Stimulated activated memory B cell treated with anti-CD40 and anti-IgM and Interleukin-4, amounts not matched to agents 10 μg/mL and 1 μg/mL and 100 μg/mL, for 72 hours (primary cell): ENCODE measurements around the gene ASTN2.

Source experiments
- ATAC-seq: fragments of 150-1000 bp; cut with Tn5 transposase; 2 replicates; pipeline ENCODE4 v1.10.0; 2021
- H3K27ac Mint-ChIP-seq: one replicate; pipeline ENCODE4 v1.8.0; 2022; ENCODE audit warnings: mild to moderate bottlenecking, mixed read lengths
- H3K27me3 Mint-ChIP-seq: one replicate; pipeline ENCODE4 v1.8.0; 2022; ENCODE audit warnings: mixed read lengths
- H3K36me3 Mint-ChIP-seq: one replicate; pipeline ENCODE4 v1.8.0; 2022; ENCODE audit warnings: mixed read lengths
- H3K4me1 Mint-ChIP-seq: one replicate; pipeline ENCODE4 v1.8.0; 2022; ENCODE audit warnings: mixed read lengths
- H3K4me3 Mint-ChIP-seq: one replicate; pipeline ENCODE4 v1.8.0; 2022; ENCODE audit warnings: mild to moderate bottlenecking, moderate library complexity, mixed read lengths
- H3K9me3 Mint-ChIP-seq: one replicate; pipeline ENCODE4 v1.8.0; 2022; ENCODE audit warnings: mixed read lengths

The ASTN2 gene

DNA sequence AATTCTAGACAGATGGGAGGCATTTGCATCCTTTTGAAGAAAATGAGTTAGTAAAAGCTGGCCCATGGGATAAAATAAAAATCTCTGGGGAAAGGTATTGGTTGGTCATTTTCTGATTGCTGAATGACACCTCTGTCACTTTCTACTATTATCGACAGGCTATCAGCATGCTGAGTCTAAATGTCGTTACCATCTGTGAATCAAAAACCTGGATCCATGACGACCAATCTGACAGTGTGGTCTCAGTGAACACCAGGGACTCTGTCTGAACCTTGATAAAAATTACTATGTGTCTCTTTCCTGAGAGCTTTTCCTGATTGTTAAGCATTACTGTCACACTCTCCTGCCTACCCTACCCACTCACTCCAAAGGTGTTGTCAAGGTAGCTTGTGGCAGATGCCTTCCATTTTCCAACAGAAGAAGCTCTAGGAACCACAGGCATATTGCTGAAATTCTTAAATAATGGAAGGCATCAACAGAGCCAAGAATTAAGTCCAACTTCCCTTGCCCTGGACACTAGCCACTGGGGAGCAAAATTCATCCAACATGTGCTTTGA, 12.6 kb upstream of the ASTN2 start:
- no peak overlapping the region for H3K27ac Mint-ChIP-seq
- H3K4me1 Mint-ChIP-seq = no peaks in the 10 kb centered on the region
- H3K9me3 Mint-ChIP-seq = no peaks in the 10 kb centered on the region
- no peaks in the 10 kb centered on the region for H3K36me3 Mint-ChIP-seq
- no peak overlapping the region for H3K4me3 Mint-ChIP-seq
- no peaks in the 10 kb centered on the region for H3K27me3 Mint-ChIP-seq
- no peak for ATAC-seq

DNA sequence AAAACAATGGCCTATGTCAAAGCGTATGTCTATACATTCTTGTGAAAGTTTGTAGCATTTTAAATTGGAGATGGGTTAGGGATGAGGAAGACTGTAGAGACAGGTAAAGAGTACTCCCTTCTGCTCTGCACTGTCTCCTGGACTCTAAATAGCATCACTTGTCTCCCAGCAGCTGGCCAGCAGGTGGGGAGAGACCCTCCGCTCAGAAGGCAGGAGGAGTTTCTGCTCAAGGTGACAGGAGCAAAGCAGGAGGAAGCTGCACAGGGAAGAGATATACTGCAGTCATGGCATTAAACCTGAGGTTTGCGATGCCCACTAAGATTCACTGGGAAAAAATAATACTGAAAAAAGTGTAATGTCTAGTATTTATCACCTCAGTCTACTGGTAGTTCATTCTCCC, 10.7 kb upstream of the ASTN2 start:
- Mint-ChIP-seq H3K27ac (no peak overlapping the region), H3K4me1 (no peaks in the 10 kb centered on the region), H3K9me3 (no peaks in the 10 kb centered on the region), H3K4me3 (no peak overlapping the region), H3K27me3 (no peaks in the 10 kb centered on the region), H3K36me3 (no peaks in the 10 kb centered on the region)
- ATAC-seq = no peak

DNA sequence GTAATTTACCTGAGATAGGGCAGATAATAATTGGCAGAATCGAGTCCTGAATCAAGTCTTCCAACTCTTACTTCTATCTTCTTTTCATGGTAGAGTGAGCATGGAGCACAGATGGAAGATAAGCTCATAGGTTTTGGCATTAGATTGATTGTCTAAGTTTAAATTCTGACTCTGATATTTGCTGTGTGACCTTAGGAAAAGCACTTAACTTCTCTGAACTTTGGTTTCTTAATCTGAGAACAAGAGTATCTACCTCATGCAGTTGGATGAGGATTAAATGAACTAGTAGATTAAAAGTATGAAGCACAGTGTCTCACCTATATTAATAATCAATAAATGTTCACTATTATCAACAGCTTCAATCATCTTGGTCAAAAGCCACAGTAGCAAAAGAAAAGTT, 9.4 kb upstream of the ASTN2 start:
- Mint-ChIP-seq H3K4me3 (no peak overlapping the region), H3K36me3 (no peaks in the 10 kb centered on the region), H3K27ac (no peak overlapping the region), H3K4me1 (no peaks in the 10 kb centered on the region), H3K9me3 (no peaks in the 10 kb centered on the region), H3K27me3 (no peaks in the 10 kb centered on the region)
- no peak for ATAC-seq

DNA sequence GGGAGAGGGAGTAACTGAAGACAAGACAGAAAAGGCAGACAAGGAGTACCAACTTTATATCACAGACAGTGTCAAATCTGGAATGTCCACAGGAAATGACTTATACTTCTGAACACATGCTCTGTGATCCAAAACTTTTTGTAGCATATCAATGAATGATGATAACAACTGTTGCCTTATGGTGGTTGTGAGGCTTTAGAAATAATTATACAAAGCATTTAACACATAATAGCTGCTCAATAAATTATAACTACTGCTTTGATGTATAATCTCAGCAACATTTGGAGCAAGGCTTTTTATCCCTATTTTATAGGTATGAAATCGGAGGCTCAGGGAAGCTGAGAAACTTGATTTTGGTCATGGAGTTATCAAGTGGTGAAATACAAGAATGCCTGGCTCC, 3.3 kb upstream of the ASTN2 start:
- H3K27me3 Mint-ChIP-seq = peaks cover 11% of the 10 kb centered on the region
- no peaks in the 10 kb centered on the region for H3K4me1 Mint-ChIP-seq
- no peak overlapping the region for H3K27ac Mint-ChIP-seq
- no peaks in the 10 kb centered on the region for H3K36me3 Mint-ChIP-seq
- no peak overlapping the region for H3K4me3 Mint-ChIP-seq
- ATAC-seq = no peak
- H3K9me3 Mint-ChIP-seq = no peaks in the 10 kb centered on the region

DNA sequence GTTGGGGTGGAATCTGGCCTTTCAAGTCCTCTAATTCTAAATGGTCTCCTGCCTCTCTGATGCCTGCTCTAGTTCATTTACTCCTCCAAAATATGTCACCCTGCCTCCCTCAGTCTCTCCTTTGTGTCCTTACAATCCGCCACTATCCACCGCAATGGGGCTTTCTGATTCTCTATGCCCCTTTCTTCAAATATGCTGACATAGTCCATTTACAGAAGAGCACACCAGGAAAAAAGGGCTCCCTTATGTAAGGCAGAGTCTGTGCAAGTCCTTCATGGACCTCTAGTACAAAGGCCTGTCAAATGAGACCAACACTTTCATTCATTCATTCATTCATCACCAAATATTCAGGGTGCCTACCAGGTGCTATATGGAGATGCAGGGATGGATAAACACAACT, 2.0 kb upstream of the ASTN2 start:
- Mint-ChIP-seq H3K27me3 (peaks cover 23% of the 10 kb centered on the region), H3K27ac (no peak overlapping the region), H3K36me3 (no peaks in the 10 kb centered on the region), H3K9me3 (no peaks in the 10 kb centered on the region), H3K4me3 (no peak overlapping the region), H3K4me1 (no peaks in the 10 kb centered on the region)
- no peak for ATAC-seq

DNA sequence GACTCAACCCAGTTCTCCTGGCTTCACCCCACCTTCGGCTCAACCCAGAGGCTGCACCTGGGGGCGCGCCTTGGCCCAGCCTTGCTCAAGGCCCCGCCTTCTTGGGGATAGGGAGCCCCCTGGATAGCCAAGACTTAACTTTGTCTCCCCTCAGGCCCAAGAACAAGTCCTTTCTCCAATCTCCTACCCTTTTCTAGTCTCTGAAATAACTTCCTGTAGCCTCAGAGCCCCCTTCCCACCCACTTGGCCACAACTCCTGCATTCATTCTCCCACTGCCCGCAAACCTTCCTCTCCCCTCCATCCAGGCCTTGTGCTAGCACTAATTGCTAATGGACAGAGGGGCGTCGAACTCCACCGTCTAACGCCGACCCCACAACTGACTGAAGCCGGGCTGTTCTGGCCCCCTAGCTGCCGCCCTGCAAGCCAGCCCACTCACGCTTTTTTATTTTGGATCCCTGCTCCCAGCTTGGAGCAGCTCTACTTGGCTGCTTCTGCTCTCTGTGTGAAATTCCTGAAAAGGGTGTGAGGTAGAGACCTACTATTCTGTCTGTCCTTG, 579 bp upstream of the ASTN2 start:
- Mint-ChIP-seq H3K9me3 (no peaks in the 10 kb centered on the region), H3K4me3 (no peak overlapping the region), H3K27me3 (peaks cover 35% of the 10 kb centered on the region), H3K4me1 (no peaks in the 10 kb centered on the region), H3K27ac (no peak overlapping the region), H3K36me3 (no peaks in the 10 kb centered on the region)
- ATAC-seq = no peak

DNA sequence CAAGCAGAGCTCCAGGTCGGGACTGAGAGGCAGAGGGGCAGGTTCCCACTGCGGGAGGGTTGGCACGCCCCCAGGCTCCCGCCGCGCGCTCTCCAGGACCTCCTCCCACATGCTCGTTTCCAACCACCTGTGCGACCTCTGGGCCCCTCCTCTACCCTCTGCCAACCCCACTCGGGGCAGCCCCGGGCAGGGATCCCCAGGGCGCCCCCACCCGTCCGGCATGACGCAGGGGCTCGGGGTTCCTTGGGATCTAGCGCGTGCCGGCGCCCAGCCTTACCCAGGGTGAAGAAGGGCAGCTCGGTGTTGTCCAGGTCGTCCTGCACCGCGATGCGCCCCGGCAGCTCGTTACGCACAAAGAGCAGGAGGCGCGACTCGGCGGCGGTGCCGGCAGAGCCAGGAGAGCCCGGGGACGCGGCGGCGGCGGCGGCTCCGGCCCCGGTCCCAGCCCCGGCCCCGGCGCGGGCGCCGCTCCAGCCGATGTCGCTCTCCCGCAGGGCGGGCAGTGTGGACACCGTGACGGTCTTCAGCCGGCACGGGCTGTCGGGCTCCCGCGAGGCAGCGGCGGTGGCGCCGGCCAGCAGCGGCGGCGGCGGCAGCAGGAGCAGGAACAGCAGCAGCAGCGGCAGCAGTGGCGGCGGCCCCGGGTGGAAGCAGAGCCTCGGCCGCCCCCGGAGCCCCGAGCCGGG, 494 bp downstream of the ASTN2 start:
- Mint-ChIP-seq H3K27me3 (peaks cover 44% of the 10 kb centered on the region), H3K4me1 (no peaks in the 10 kb centered on the region), H3K4me3 (no peak overlapping the region), H3K36me3 (no peaks in the 10 kb centered on the region), H3K9me3 (no peaks in the 10 kb centered on the region), H3K27ac (no peak overlapping the region)
- ATAC-seq = peak; percentile 27

DNA sequence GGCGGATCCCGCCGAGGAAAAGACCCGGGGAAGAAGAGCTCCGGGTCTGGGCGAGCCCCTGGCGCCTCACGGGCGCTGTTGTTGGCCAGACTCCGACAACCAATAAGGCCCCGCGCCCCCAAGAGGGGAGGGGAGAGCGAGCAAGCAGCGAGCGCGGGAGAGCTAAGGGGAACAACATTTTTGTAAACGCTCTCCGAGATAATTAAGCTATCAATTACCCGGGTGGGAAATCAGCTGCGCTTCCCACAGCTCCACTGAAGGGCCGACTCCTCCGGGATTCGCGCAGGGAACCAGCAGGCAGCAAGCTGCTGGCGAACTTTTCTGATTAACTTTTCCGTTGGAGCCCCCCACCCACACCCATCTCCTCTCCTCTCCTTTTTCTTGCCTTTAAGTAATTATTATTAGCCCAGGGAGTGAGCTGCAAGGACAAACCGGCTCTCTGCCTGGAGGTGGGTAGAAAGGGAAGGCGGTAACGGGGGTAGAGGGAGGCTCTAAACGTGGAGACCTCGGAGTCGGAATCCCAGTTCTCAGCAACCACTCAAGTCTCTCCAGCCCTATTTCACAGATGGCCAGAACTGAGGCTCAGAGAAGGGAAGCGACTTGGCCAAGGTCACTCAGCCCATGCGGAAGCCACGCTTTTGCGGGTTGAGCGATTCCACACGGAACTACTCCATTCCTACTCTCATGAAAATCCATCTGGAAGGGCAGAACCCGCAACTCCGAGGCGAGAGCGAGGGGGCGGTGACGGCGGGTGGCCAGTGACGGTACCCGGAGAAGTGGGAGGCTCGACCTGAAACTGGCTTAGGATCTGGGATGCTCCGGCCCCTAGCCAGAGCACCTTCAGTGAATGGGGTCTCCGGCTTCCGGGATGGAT, 1.3 kb downstream of the ASTN2 start:
- no peaks in the 10 kb centered on the region for H3K9me3 Mint-ChIP-seq
- no peaks in the 10 kb centered on the region for H3K36me3 Mint-ChIP-seq
- peaks cover 44% of the 10 kb centered on the region for H3K27me3 Mint-ChIP-seq
- H3K4me1 Mint-ChIP-seq = no peaks in the 10 kb centered on the region
- no peak overlapping the region for H3K27ac Mint-ChIP-seq
- H3K4me3 Mint-ChIP-seq = peak overlapping the region; percentile 9
- no peak for ATAC-seq

DNA sequence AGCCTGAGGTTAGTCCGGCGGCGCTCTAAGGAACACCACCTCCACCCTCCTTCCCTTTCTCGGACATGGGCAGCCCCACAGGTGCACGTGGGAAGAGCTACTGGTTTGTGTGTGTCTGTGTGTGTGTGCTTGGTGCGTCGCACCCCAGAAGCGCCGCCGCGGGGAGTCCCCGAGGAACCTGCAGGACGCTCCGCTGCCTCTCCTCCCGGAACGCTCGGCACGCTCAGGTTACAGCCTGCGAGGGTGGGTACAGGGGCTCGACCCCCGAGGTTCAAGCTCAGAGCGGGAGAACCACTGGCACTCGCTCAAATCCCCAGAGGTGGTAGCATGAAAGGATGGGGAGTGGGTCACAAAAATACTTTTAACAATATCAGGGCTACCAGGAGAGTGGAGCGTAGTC, 2.0 kb downstream of the ASTN2 start:
- peaks cover 44% of the 10 kb centered on the region for H3K27me3 Mint-ChIP-seq
- no peak overlapping the region for H3K27ac Mint-ChIP-seq
- no peak for ATAC-seq
- no peaks in the 10 kb centered on the region for H3K9me3 Mint-ChIP-seq
- no peaks in the 10 kb centered on the region for H3K36me3 Mint-ChIP-seq
- H3K4me3 Mint-ChIP-seq = no peak overlapping the region
- H3K4me1 Mint-ChIP-seq = no peaks in the 10 kb centered on the region

DNA sequence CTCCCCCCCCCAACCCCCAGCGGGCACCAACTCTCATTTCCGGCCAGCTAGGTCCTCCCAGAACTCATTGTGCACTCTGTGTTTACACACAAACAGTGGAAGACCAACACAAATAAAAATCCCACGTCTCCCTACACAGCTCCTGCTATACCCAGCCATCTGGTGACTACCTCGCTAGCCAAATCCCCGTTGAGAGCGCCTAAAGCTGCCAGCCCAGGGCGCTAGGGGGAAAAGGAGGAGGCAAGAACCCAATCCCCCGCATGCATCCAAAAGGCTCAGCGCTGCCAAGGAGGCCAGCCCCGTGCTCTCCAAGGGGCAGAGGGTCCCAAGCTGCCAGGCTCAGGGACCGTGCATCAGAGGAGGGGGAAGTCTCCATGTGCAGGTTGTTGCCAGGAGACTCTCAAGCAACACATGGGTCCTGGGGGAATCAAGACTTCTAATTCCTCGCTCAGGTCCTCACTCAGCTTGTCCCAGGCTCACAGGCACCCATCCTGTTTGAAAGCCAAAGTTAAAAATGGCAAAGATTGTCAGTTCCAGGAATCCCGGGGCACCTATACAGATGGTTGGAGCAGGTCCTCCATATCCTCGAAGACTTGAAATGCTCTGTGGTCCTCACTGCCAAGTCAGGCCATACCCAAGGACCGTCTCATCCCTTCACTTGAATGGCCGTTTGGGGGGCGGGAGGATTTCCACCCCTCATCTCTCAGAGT, 2.7 kb downstream of the ASTN2 start:
- Mint-ChIP-seq H3K9me3 (no peaks in the 10 kb centered on the region), H3K27ac (no peak overlapping the region), H3K4me1 (no peaks in the 10 kb centered on the region), H3K4me3 (no peak overlapping the region), H3K36me3 (no peaks in the 10 kb centered on the region), H3K27me3 (peaks cover 44% of the 10 kb centered on the region)
- ATAC-seq = no peak

DNA sequence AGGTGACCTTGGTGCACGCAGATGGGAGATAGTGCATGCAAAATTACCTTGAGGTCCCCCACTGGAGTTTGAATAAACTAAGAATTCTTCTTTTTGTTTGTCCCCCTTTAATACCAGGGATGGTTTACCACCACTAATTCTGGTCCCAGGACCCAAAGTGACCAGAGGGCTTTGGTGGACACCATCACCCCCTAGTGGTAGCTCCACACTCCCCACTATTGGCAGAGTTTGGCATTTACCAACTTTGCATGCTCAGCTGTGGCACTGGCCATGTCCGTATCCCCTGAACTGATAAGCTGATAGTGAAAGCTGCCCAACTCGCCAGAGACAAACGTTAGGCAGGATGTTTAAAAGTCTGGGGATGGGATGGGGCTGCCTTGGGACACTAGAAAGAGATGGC, 3.3 kb downstream of the ASTN2 start:
- peaks cover 44% of the 10 kb centered on the region for H3K27me3 Mint-ChIP-seq
- no peaks in the 10 kb centered on the region for H3K36me3 Mint-ChIP-seq
- no peak overlapping the region for H3K27ac Mint-ChIP-seq
- ATAC-seq = no peak
- no peaks in the 10 kb centered on the region for H3K9me3 Mint-ChIP-seq
- no peaks in the 10 kb centered on the region for H3K4me1 Mint-ChIP-seq
- no peak overlapping the region for H3K4me3 Mint-ChIP-seq

DNA sequence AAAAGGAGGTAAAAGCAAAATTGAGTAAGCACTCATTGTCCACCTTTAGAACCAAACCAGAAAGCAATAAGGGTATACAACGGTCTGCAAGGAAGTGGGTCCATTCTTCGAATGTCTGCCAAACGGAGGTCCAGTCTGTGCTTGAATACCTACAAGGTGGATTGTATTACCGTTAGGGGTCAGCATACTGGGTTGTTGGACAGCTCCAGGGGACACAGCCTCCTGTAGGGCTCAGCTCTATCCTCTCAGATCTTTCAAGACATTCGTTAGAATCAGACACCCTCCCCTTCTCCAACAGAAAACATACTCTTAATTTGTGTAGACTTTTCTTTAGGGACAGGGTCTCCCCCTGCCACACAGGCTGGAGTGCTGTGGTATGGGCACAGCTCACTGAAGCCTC, 5.5 kb downstream of the ASTN2 start:
- no peak overlapping the region for H3K4me3 Mint-ChIP-seq
- H3K36me3 Mint-ChIP-seq = no peaks in the 10 kb centered on the region
- no peaks in the 10 kb centered on the region for H3K4me1 Mint-ChIP-seq
- H3K27me3 Mint-ChIP-seq = peaks cover 44% of the 10 kb centered on the region
- H3K27ac Mint-ChIP-seq = no peak overlapping the region
- H3K9me3 Mint-ChIP-seq = no peaks in the 10 kb centered on the region
- ATAC-seq = no peak

DNA sequence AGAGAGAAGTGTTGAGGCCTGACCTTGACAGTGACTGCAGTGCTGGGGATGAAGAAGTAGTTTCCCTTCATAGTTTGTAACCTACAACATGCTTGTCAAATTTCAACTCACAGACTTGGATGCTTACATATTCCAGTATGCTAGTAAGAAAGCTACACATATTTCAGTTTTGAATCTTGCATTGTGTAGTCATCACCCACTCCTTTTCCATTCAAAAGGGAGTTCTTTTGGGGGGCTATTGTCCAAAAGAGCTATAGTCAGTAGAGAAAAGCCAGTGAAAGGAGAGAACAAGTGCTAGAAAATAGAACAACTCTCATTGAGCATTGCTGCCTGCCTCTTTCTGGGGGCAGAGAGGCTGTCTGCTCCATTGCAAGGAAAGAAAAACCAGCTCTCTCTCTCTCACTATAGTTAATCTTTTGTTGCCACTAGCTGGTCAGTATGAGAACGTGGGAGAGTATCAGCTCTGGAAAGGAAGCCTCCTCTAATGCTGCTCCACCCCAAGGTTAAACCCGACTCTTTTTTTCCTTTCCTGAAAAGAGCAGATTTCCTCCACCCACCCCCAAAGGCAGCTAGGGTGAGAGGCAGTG, 7.3 kb downstream of the ASTN2 start:
- no peak for ATAC-seq
- Mint-ChIP-seq H3K27me3 (peaks cover 27% of the 10 kb centered on the region), H3K36me3 (no peaks in the 10 kb centered on the region), H3K4me1 (no peaks in the 10 kb centered on the region), H3K4me3 (no peak overlapping the region), H3K27ac (no peak overlapping the region), H3K9me3 (no peaks in the 10 kb centered on the region)

DNA sequence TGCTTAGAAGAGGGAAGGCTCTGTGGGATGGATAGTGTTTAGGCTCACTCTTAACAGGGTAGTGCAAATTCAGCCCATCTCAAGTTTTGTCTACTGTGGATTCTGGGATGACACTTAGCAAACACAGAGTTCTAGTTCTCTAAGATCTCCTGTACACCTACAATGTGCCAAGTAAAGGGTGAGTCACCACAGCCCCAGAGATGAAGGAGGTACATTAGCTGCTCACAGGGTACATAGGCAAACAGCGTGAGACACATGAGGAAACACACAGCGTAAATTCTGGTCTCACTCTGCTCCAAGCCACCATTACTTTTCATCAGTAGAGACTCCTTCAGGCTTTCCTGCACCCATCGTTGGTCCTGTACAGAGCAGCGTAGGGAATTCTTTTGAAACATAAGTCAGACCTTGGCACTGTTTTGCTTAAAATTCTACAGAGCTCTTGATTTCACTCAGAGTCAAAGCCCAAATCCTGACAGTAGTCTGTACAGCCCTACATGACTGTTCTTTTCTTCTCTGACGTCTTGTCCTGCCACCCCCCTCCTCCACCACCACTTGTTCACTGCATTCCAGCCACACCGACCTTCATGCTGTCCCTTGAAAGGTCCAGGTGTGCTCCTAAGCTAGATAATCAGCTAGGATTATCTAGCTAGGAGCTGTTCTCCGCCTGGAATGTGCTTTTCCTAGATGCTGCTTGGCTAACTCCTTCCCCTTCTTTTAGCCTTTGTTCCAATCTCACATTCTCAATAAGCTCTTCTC, 8.7 kb downstream of the ASTN2 start:
- Mint-ChIP-seq H3K27ac (no peak overlapping the region), H3K9me3 (no peaks in the 10 kb centered on the region), H3K4me3 (no peak overlapping the region), H3K4me1 (no peaks in the 10 kb centered on the region), H3K27me3 (peaks cover 13% of the 10 kb centered on the region), H3K36me3 (no peaks in the 10 kb centered on the region)
- ATAC-seq = no peak
